Keratinocyte (primary cell): ENCODE data around the gene CDC34. TPM values are rescaled to one million over a fixed set of nuclear protein-coding genes. Genes with fewer than 3 reads are reported as not detected.

Experiments used
- DNase-seq: peaks from one replicate; pipeline ENCODE4 v3.0.0-alpha.2; 2011; ENCODE audit warnings: low read depth, missing footprints, low spot score
- FAIRE-seq: peaks from 2 replicates; lab custom pipeline; 2011; peaks lifted over from hg19 to GRCh38; lab: Jason Lieb, UNC
- H2AFZ ChIP-seq: 2 replicates; pipeline ENCODE4 v1.6.0; 2012; ENCODE audit warnings: low read length, control low read depth, inconsistent platforms; ENCODE audit not compliant: control insufficient read depth
- H3K27ac ChIP-seq: 2 replicates; pipeline ENCODE4 v1.5.1; 2011; ENCODE audit warnings: low read length; ENCODE audit not compliant: control insufficient read depth, insufficient read depth
- H3K27me3 ChIP-seq: 3 replicates; pipeline ENCODE4 v1.6.0; 2011; ENCODE audit warnings: low read length; ENCODE audit not compliant: control insufficient read depth, insufficient read depth; ENCODE audit errors: extremely low read depth
- H3K36me3 ChIP-seq, 2 experiments: 2 replicates in 1 of 2; 3 replicates in 1 of 2; pipeline ENCODE4 v1.5.1; 2011; ENCODE audit warnings: low read length in 2 of 2, mild to moderate bottlenecking in 1 of 2; ENCODE audit not compliant: control insufficient read depth in 2 of 2, insufficient read depth in 2 of 2; ENCODE audit errors: extremely low read depth in 1 of 2
- H3K4me1 ChIP-seq: 3 replicates; pipeline ENCODE4 v1.5.1; 2011; ENCODE audit warnings: low read length; ENCODE audit not compliant: control insufficient read depth, insufficient read depth; ENCODE audit errors: extremely low read depth
- H3K4me2 ChIP-seq: 3 replicates; pipeline ENCODE4 v1.6.0; 2011; ENCODE audit warnings: low read depth, low read length; ENCODE audit not compliant: control insufficient read depth, insufficient read depth; ENCODE audit errors: extremely low read depth
- H3K4me3 ChIP-seq, 3 experiments: fragments of 200-600 bp in 1 of 3; sonication (generic) in 1 of 3; 2 replicates in 2 of 3; 3 replicates in 1 of 3; pipeline ENCODE4 v1.5.1; 2011 to 2016; ENCODE audit warnings: low read length in 3 of 3, mild to moderate bottlenecking in 3 of 3, control low read depth in 2 of 3, inconsistent platforms in 1 of 3, low read depth in 1 of 3, mixed read lengths in 1 of 3, mixed run types in 1 of 3, moderate library complexity in 1 of 3; ENCODE audit not compliant: control insufficient read depth in 2 of 3, insufficient read depth in 2 of 3; ENCODE audit errors: extremely low read depth in 1 of 3
- H3K79me2 ChIP-seq: 2 replicates; pipeline ENCODE4 v1.6.0; 2012; ENCODE audit warnings: low read length; ENCODE audit not compliant: control insufficient read depth, insufficient read depth
- H3K9ac ChIP-seq: 3 replicates; pipeline ENCODE4 v1.6.0; 2011; ENCODE audit warnings: low read length; ENCODE audit not compliant: control insufficient read depth, insufficient read depth; ENCODE audit errors: extremely low read depth
- H3K9me1 ChIP-seq: 3 replicates; pipeline ENCODE4 v1.6.0; 2011; ENCODE audit warnings: low read length; ENCODE audit not compliant: control insufficient read depth, insufficient read depth; ENCODE audit errors: extremely low read depth
- H3K9me3 ChIP-seq: 2 replicates; pipeline ENCODE4 v1.5.1; 2012; ENCODE audit warnings: low read depth, low read length; ENCODE audit not compliant: control insufficient read depth
- H4K20me1 ChIP-seq: 3 replicates; pipeline ENCODE4 v1.6.0; 2011; ENCODE audit warnings: low read length; ENCODE audit not compliant: control insufficient read depth, insufficient read depth; ENCODE audit errors: extremely low read depth
- CTCF ChIP-seq, 3 experiments: IDR thresholded peaks in 1 of 3; conservative IDR thresholded peaks in 1 of 3; optimal IDR thresholded peaks in 1 of 3; 2 replicates in 2 of 3; 3 replicates in 1 of 3; pipeline versions ENCODE3 to v1.5.1; 2011; ENCODE audit warnings: low read length in 3 of 3, mild to moderate bottlenecking in 3 of 3, moderate library complexity in 2 of 3, control low read depth in 1 of 3, inconsistent platforms in 1 of 3; ENCODE audit not compliant: insufficient read depth in 2 of 3; ENCODE audit errors: extremely low read depth in 1 of 3
- EZH2 ChIP-seq: IDR thresholded peaks from one replicate; pipeline ENCODE4 v1.6.1; 2012; ENCODE audit warnings: inconsistent platforms, mild to moderate bottlenecking, low read length, moderate library complexity
- dilution Hi-C: fragments of 300-500 bp; cut with MboI; formaldehyde crosslinking; loops from one replicate; pipeline ENCODE4 v1.7.0; 2020; ENCODE audit warnings: low sequenced_read_pairs; ENCODE audit not compliant: extremely low pct_ligation_motif_present
- polyA plus RNA-seq, 5 experiments: library from polyadenylated mRNA; depleted of rRNA in 3 of 5; stranded (reverse) in 3 of 5; stranded (forward) in 1 of 5; unstranded in 1 of 5; fragments of >200 nt; gene quantifications; 1 replicate in 1 of 5; 2 replicates in 3 of 5; 3 replicates in 1 of 5; pipeline versions ENCODE4 v1.2.1 to v1.2.3, GENCODE V29; 2011 to 2012; ENCODE audit warnings: missing spikeins in 2 of 5, low read depth in 1 of 5, low replicate concordance in 1 of 5

The CDC34 gene
- polyA plus RNA-seq, 1 donor (not counting 4 experiments of a cell fraction or from before 2014, with no cell fraction given), result 47.5 TPM

GRCh38 chr19:536881-537404, 5.4 kb downstream of the CDC34 start:
- no peak for DNase-seq
- dilution Hi-C loops, result no loop called here
- Histone ChIP-seq H3K4me1 (peaks cover 13% of the 10 kb centered on the region), H3K27ac (no peak overlapping the region), H3K9ac (no peak overlapping the region), H3K79me2 (peaks cover 44% of the 10 kb centered on the region), H3K4me3 (no peak overlapping the region), H3K4me2 (no peak overlapping the region), H3K27me3 (no peaks in the 10 kb centered on the region), H3K9me3 (no peaks in the 10 kb centered on the region), H4K20me1 (peaks cover 22% of the 10 kb centered on the region), H3K9me1 (peaks cover 4% of the 10 kb centered on the region), H3K36me3 (peaks cover 15 to 19% of the 10 kb centered on the region in 2 experiments), H2AFZ (no peak overlapping the region)
- TF ChIP-seq EZH2 (no peak), CTCF (optimal IDR thresholded peaks at IDR 0.05 in 1 of 3, IDR thresholded peaks at IDR 0.05 in 1 of 3, conservative IDR thresholded peaks at IDR 0.05 in 1 of 3; ENCODE audit: extremely low read depth in 1 of 3, insufficient read depth in 2 of 3, low read length in 3 of 3) (no peak)
- no peak for FAIRE-seq

GRCh38 chr19:538641-539428, 7.3 kb downstream of the CDC34 start:
- no peak overlapping the region for H3K4me2 ChIP-seq
- FAIRE-seq (no peak), DNase-seq (no peak)
- H3K27ac ChIP-seq, result no peak overlapping the region
- peaks cover 20 to 21% of the 10 kb centered on the region in 2 experiments for H3K36me3 ChIP-seq
- H3K9me1 ChIP-seq, result peaks cover 3% of the 10 kb centered on the region
- peaks cover 25% of the 10 kb centered on the region for H3K79me2 ChIP-seq
- peaks cover 13% of the 10 kb centered on the region for H4K20me1 ChIP-seq
- dilution Hi-C loops, result no loop called here
- TF ChIP-seq CTCF (optimal IDR thresholded peaks at IDR 0.05 in 1 of 3, IDR thresholded peaks at IDR 0.05 in 1 of 3, conservative IDR thresholded peaks at IDR 0.05 in 1 of 3; ENCODE audit: extremely low read depth in 1 of 3, insufficient read depth in 2 of 3, low read length in 3 of 3), result no peak
- no peak for TF ChIP-seq EZH2
- no peak overlapping the region for H2AFZ ChIP-seq
- no peak overlapping the region for H3K4me3 ChIP-seq
- no peak overlapping the region for H3K9ac ChIP-seq
- no peaks in the 10 kb centered on the region for H3K9me3 ChIP-seq
- H3K4me1 ChIP-seq, result peaks cover 2% of the 10 kb centered on the region
- H3K27me3 ChIP-seq, result no peaks in the 10 kb centered on the region
